HG03457 (cell line): ENCODE data around the gene SAMD11.
"Not testable (repeated sequence)": the region's sequence is repeated elsewhere in the genome, so short reads cannot be mapped to it uniquely, and the experiment has no call there.

ENCODE experiments used
- ATAC-seq: cut with Tn5 transposase; IDR thresholded peaks from one replicate; pipeline ENCODE4 v1.9.1; 2021; ENCODE audit warnings: moderate number of reproducible peaks; ENCODE audit not compliant: unreplicated experiment

SAMD11 gene

GRCh38 chr1:974687-975328 is 51.1 kb downstream of the SAMD11 start:
- no peak for ATAC-seq

GRCh38 chr1:975365-975764 is 51.6 kb downstream of the SAMD11 start:
- no peak for ATAC-seq

GRCh38 chr1:975896-976683 is 52.4 kb downstream of the SAMD11 start:
- ATAC-seq, result no peak

GRCh38 chr1:976791-977190 is 53.1 kb downstream of the SAMD11 start:
- not testable (repeated sequence) for ATAC-seq

GRCh38 chr1:978069-978834 is 54.5 kb downstream of the SAMD11 start:
- no peak for ATAC-seq

GRCh38 chr1:978835-979743 is 55.4 kb downstream of the SAMD11 start:
- no peak for ATAC-seq

- no peak for ATAC-seq
Observed at GRCh38 chr1:979744-980072, 56.0 kb downstream of the SAMD11 start.

GRCh38 chr1:980137-980571 is 56.4 kb downstream of the SAMD11 start:
- no peak for ATAC-seq

- ATAC-seq, result no peak
Observed at GRCh38 chr1:980602-981395, 57.1 kb downstream of the SAMD11 start.

- ATAC-seq, result no peak
Observed at GRCh38 chr1:981491-981954, 57.8 kb downstream of the SAMD11 start.

GRCh38 chr1:981955-982558 is 58.3 kb downstream of the SAMD11 start, which contains the start of gene PERM1:
TSS of gene PERM1 (minus strand) at chr1:982093. CDS start at chr1:981029, 1,064 bp downstream.
- no peak for ATAC-seq

- no peak for ATAC-seq
Observed at GRCh38 chr1:982765-983436, 59.2 kb downstream of the SAMD11 start.

- ATAC-seq, result no peak
Observed at GRCh38 chr1:983798-984475, 60.2 kb downstream of the SAMD11 start.

- ATAC-seq, result no peak
Observed at GRCh38 chr1:984476-984814, 60.7 kb downstream of the SAMD11 start.

GRCh38 chr1:985126-985525 is 61.4 kb downstream of the SAMD11 start:
- no peak for ATAC-seq

- ATAC-seq, result not testable (repeated sequence)
Observed at GRCh38 chr1:988061-988460, 64.3 kb downstream of the SAMD11 start.

GRCh38 chr1:991275-991674 is 67.6 kb downstream of the SAMD11 start:
- ATAC-seq, result not testable (repeated sequence)

- no peak for ATAC-seq
Observed at GRCh38 chr1:991895-992294, 68.2 kb downstream of the SAMD11 start.
